K562 (cell line): ENCODE results near the gene ADK. TPM values are rescaled to one million over a fixed set of nuclear protein-coding genes. Genes with fewer than 3 reads are reported as not detected.

ENCODE experiments used
- ATAC-seq: fragments of 200-7000 bp; cut with Tn5 transposase; 3 replicates; pipeline ENCODE4 v1.9.1; 2020; ENCODE audit warnings: moderate library complexity
- BruUV-seq: library from RNA; stranded (reverse); fragments of 400-500 nt; replicated peaks from 2 replicates; lab custom pipeline; 2021; lab: Mats Ljungman, UMichigan
- CTCF ChIA-PET: fragments of 300-600 bp; formaldehyde crosslinking; extraction: SDS; loops from one replicate; lab custom pipeline; 2021; ENCODE audit warnings: low intra/inter-chr PET ratio; lab: Yijun Ruan, JAX
- POLR2A ChIA-PET: fragments of 300-600, 350-650 bp; sonication (Branson Sonifier 250); formaldehyde crosslinking; extraction: SDS; loops from one replicate; lab custom pipeline; 2021; ENCODE audit warnings: antibody characterized with exemption, inconsistent platforms; lab: Yijun Ruan, JAX
- DNase-seq, 4 experiments: peaks; one replicate each; pipeline versions ENCODE4 v3.0.0 to v3.0.0-alpha.2; 2011 to 2018; ENCODE audit warnings: low spot score in 3 of 4, mixed read lengths in 3 of 4; ENCODE audit errors: extremely low read depth in 1 of 4
- FAIRE-seq: peaks from 2 replicates; lab custom pipeline; 2011; peaks lifted over from hg19 to GRCh38; lab: Jason Lieb, UNC
- H2AFZ ChIP-seq: 2 replicates; pipeline ENCODE4 v1.6.0; 2011; ENCODE audit warnings: low read depth, low read length, control low read depth, inconsistent platforms
- H3K27ac ChIP-seq: fragments of 200-600 bp; 3 replicates; pipeline ENCODE4 v1.8.0; 2011; ENCODE audit warnings: low read depth, mild to moderate bottlenecking, control low read depth, inconsistent platforms, low read length, moderate library complexity, mixed read lengths; ENCODE audit errors: extremely low read depth
- H3K27me3 ChIP-seq, 2 experiments: fragments of 300-600 bp in 1 of 2; 2 replicates in 1 of 2; 3 replicates in 1 of 2; pipeline versions ENCODE4 v1.6.0 to v1.8.0; 2011; ENCODE audit warnings: inconsistent platforms in 2 of 2, low read length in 2 of 2, mild to moderate bottlenecking in 1 of 2, mixed read lengths in 1 of 2, moderate library complexity in 1 of 2; ENCODE audit not compliant: control insufficient read depth in 2 of 2, insufficient read depth in 2 of 2
- H3K36me3 ChIP-seq: fragments of 300-600 bp; 3 replicates; pipeline ENCODE4 v1.8.0; 2011; ENCODE audit warnings: mild to moderate bottlenecking, low read length, inconsistent platforms; ENCODE audit not compliant: control insufficient read depth, insufficient read depth
- H3K4me1 ChIP-seq, 2 experiments: fragments of 200-600 bp in 1 of 2; replicated peaks in 1 of 2; 2 replicates in 1 of 2; 3 replicates in 1 of 2; pipeline versions ENCODE4 v1.5.1 to v1.8.0; 2011; ENCODE audit warnings: inconsistent platforms in 2 of 2, low read length in 2 of 2, mild to moderate bottlenecking in 1 of 2, mixed read lengths in 1 of 2, moderate library complexity in 1 of 2; ENCODE audit not compliant: control insufficient read depth in 2 of 2, insufficient read depth in 2 of 2
- H3K4me2 ChIP-seq: 2 replicates; pipeline ENCODE4 v1.6.1; 2011; ENCODE audit warnings: low read length, control low read depth, inconsistent platforms, mixed read lengths; ENCODE audit not compliant: insufficient read depth
- H3K4me3 ChIP-seq: fragments of 200-600 bp; sonication (generic), shearing (Covaris generic); 2 replicates; pipeline ENCODE4 v1.5.1; 2016; ENCODE audit warnings: control low read depth, inconsistent platforms
- H3K79me2 ChIP-seq: fragments of 200-600 bp; 3 replicates; pipeline ENCODE4 v1.8.0; 2011; ENCODE audit warnings: low read length, inconsistent platforms; ENCODE audit not compliant: control insufficient read depth, insufficient read depth
- H3K9ac ChIP-seq, 2 experiments: 2 replicates each; pipeline versions ENCODE4 v1.6.0 to v1.6.1; 2011; ENCODE audit warnings: low read depth in 2 of 2, low read length in 2 of 2, control low read depth in 1 of 2, inconsistent platforms in 1 of 2, mild to moderate bottlenecking in 1 of 2, mixed read lengths in 1 of 2; ENCODE audit not compliant: insufficient read depth in 1 of 2
- H3K9me1 ChIP-seq: one replicate; pipeline ENCODE4 v1.6.0; 2011; ENCODE audit warnings: inconsistent platforms, mild to moderate bottlenecking, low read length, moderate library complexity; ENCODE audit not compliant: control insufficient read depth, insufficient read depth
- H3K9me3 ChIP-seq: replicated peaks from 2 replicates; pipeline ENCODE4 v1.5.1; 2011; ENCODE audit warnings: low read depth, low read length, inconsistent platforms; ENCODE audit not compliant: control insufficient read depth, insufficient read depth
- H4K20me1 ChIP-seq: replicated peaks from 2 replicates; pipeline ENCODE4 v1.6.1; 2011; ENCODE audit warnings: low read length, inconsistent platforms, mixed read lengths; ENCODE audit not compliant: control insufficient read depth, insufficient read depth
- JUND ChIP-seq, 2 experiments: IDR thresholded peaks; 2 replicates in 1 of 2; 3 replicates in 1 of 2; pipeline ENCODE4 v1.6.1; 2011; ENCODE audit warnings: borderline replicate concordance in 2 of 2, low read depth in 2 of 2, low read length in 2 of 2, improper control_type of control experiment in 1 of 2, missing biosample characterization in 1 of 2, missing genetic modification characterization in 1 of 2, missing genetic modification reagents in 1 of 2
- POLR2AphosphoS5 ChIP-seq: IDR thresholded peaks from 2 replicates; pipeline ENCODE4 v1.6.1; 2011; ENCODE audit warnings: mild to moderate bottlenecking, low read depth, low read length, moderate library complexity; ENCODE audit not compliant: control insufficient read depth, insufficient read depth
- RFX1 ChIP-seq: fragments of 450-650 bp; IDR thresholded peaks from 2 replicates; pipeline ENCODE4 v1.6.1; 2016; ENCODE audit warnings: mild to moderate bottlenecking, moderate library complexity
- ZFP30 ChIP-seq: fragments of 250-450 bp; sonication (Bioruptor Pico); IDR thresholded peaks from 2 replicates; pipeline ENCODE4 v1.8.0; 2022; ENCODE audit warnings: moderate library complexity, mild to moderate bottlenecking, inconsistent platforms, borderline replicate concordance
- WGBS: fragments of 100-300 bp; shearing (Covaris generic); methylation state at CpG from one replicate; pipeline ENCODE4 v1.1.6; 2016; ENCODE audit warnings: low coverage, mixed read lengths; ENCODE audit not compliant: insufficient coverage; ENCODE audit errors: missing lambda C conversion rate; 5-methylcytosine and 5-hydroxymethylcytosine counted together
- in situ Hi-C: fragments of 300-500 bp; cut with MboI; formaldehyde crosslinking; loops from 4 replicates; pipeline ENCODE4 v1.15.0; 2018; ENCODE audit warnings: inconsistent platforms, mixed read lengths
- intact Hi-C: fragments of 100-400 bp; cut with micrococcal nuclease; formaldehyde crosslinking; loops from 2 replicates; pipeline ENCODE4 v1.14.2; 2022
- polyA plus RNA-seq, 8 experiments: library from polyadenylated mRNA; depleted of rRNA in 4 of 8; stranded (reverse) in 5 of 8; unstranded in 3 of 8; fragments of >200 nt; fragmentation: Nextera tagmentation in 2 of 8; fragmentation: Illumina TruSeq in 1 of 8; extraction: Ambion mirVana in 2 of 8; extraction: Trizol in 1 of 8; gene quantifications; 2 replicates each; pipeline versions ENCODE4 v1.2.1 to v1.2.3, GENCODE V29; 2011 to 2014; ENCODE audit warnings: inconsistent platforms in 1 of 8, missing spikeins in 1 of 8
- total RNA-seq, 7 experiments: library from RNA; depleted of rRNA in 6 of 7; stranded (reverse); fragments of >200 nt in 6 of 7; fragmentation: Illumina TruSeq in 2 of 7; extraction: Trizol in 2 of 7; gene quantifications; 2 replicates each; pipeline versions ENCODE4 v1.2.1 to v1.2.3, GENCODE V29; 2011 to 2021; ENCODE audit warnings: low replicate concordance in 1 of 7

ADK gene
- total and polyA plus RNA-seq, 9 of the 15 experiments (the other 6 are each of a cell fraction or from before 2014, with no cell fraction given) = 54.2 to 97.8 (median 73.6) TPM

- H4K20me1 ChIP-seq = no peaks in the 10 kb centered on the region
- in situ Hi-C loops = no loop called here
- POLR2A ChIA-PET = interaction anchor here (1.1 kb wide), 1 partner anchor 46 kb away, joined by 3 read pairs; the partner anchor contains the start of genes ADK and AP3M1
Measured at GRCh38 chr10:74104480-74104879, 46.5 kb upstream of the ADK start.

DNA sequence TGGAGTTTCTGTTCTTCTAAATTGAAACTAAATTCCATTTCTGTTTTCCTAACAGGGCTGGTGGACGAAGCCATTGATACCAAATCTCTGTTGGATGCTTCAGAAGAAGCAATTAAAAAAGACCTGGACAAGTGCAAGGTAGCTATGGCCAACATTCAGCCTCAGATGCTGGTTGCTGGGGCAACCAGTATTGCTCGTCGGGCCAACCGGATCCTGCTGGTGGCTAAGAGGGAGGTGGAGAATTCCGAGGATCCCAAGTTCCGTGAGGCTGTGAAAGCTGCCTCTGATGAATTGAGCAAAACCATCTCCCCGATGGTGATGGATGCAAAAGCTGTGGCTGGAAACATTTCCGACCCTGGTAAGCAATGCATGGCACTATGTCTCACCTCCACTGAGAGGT, 46.0 kb upstream of the ADK start:
- FAIRE-seq (no peak), ATAC-seq (no peak), DNase-seq (no peak)
- Histone ChIP-seq H3K4me1 (no peaks in the 10 kb centered on the region), H3K36me3 (peaks cover 92% of the 10 kb centered on the region), H3K9me1 (no peaks in the 10 kb centered on the region), H3K27ac (no peak overlapping the region), H2AFZ (no peak overlapping the region), H3K9me3 (no peaks in the 10 kb centered on the region), H3K79me2 (no peaks in the 10 kb centered on the region)
- WGBS = 93% methylated on average over 8 of the region's 8 CpGs
- intact Hi-C loops = loop anchor here (10.0 kb wide), 1 partner anchor 320 kb away; the partner anchor contains the start of genes CHCHD1 and ZSWIM8
- BruUV-seq = no TSS peak
- CTCF ChIA-PET = no interaction called here
- TF ChIP-seq RFX1 (peak; percentile 27; the same call in 1 of the 2 replicates), ZFP30 (CRISPR knock-in tag) (no peak)
- TF ChIP-seq, all 486 proteins: peak for 1
- Histone ChIP-seq H3K9ac (no peak overlapping the region), H3K27me3 (no peaks in the 10 kb centered on the region), H3K4me3 (no peak overlapping the region), H3K4me2 (no peak overlapping the region), H4K20me1 (no peaks in the 10 kb centered on the region)
- in situ Hi-C loops = no loop called here
- POLR2A ChIA-PET = interaction anchor here (1.1 to 4.2 kb wide), 2 partner anchors 13 to 45 kb away, joined by 3 to 18 read pairs; partner anchors contain the start of genes ADK and AP3M1

More at GRCh38 chr10:74104480-74104879, 46.5 kb upstream of the ADK start:
- no peak overlapping the region for H3K27ac ChIP-seq
- DNase-seq (no peak), ATAC-seq (no peak), FAIRE-seq (no peak)
- WGBS = 84% methylated on average over 4 of the region's 5 CpGs
- intact Hi-C loops = loop anchor here (10.0 kb wide), 1 partner anchor 320 kb away; the partner anchor contains the start of genes CHCHD1 and ZSWIM8
- peaks cover 92% of the 10 kb centered on the region for H3K36me3 ChIP-seq
- no peaks in the 10 kb centered on the region for H3K27me3 ChIP-seq
- H3K79me2 ChIP-seq = no peaks in the 10 kb centered on the region
- H3K9me3 ChIP-seq = no peaks in the 10 kb centered on the region
- BruUV-seq = no TSS peak
- no peak overlapping the region for H3K4me2 ChIP-seq
- H3K9ac ChIP-seq = no peak overlapping the region
- no peak overlapping the region for H2AFZ ChIP-seq
- no peak overlapping the region for H3K4me3 ChIP-seq
- TF ChIP-seq JUND (IDR thresholded peaks at IDR 0.05; ENCODE audit: borderline replicate concordance, low read depth, low read length) (no peak), JUND (tag; IDR thresholded peaks at IDR 0.05; ENCODE audit: borderline replicate concordance, low read depth, low read length) (no peak), POLR2AphosphoS5 (0 out of 2 replicates have a peak, but pooled peaks have one; percentile 2)
- no peaks in the 10 kb centered on the region for H3K9me1 ChIP-seq
- CTCF ChIA-PET = interaction anchor here (1.4 to 2.3 kb wide), 2 partner anchors 130 to 218 kb away, joined by 3 to 13 read pairs; no protein-coding TSS in a partner anchor
- no peaks in the 10 kb centered on the region for H3K4me1 ChIP-seq
